ENCODE results near the gene GIGYF2.

The GIGYF2 gene

GRCh38 chr2:232883116-232883721, 186.1 kb downstream of the GIGYF2 start:
- DNase-seq: no peak

GRCh38 chr2:232884001-232884421, 186.9 kb downstream of the GIGYF2 start:
- DNase-seq: no peak

- no peak for DNase-seq
These were observed 187.6 kb downstream of the GIGYF2 start for GRCh38 chr2:232884549-232885263.

GRCh38 chr2:232885264-232885961, 188.3 kb downstream of the GIGYF2 start:
- no peak for DNase-seq

- no peak for DNase-seq
These were observed 189.0 kb downstream of the GIGYF2 start for GRCh38 chr2:232886176-232886575.

GRCh38 chr2:232886632-232887031, 189.5 kb downstream of the GIGYF2 start:
- DNase-seq: no peak

GRCh38 chr2:232887171-232887850, 190.2 kb downstream of the GIGYF2 start:
- no peak for DNase-seq

- no peak for DNase-seq
These were observed 191.1 kb downstream of the GIGYF2 start for GRCh38 chr2:232888099-232888836.

- DNase-seq: no peak
These were observed 191.9 kb downstream of the GIGYF2 start for GRCh38 chr2:232888839-232889529.

- DNase-seq: no peak
These were observed 192.8 kb downstream of the GIGYF2 start for GRCh38 chr2:232889876-232890401.

- DNase-seq: no peak
These were observed 193.4 kb downstream of the GIGYF2 start for GRCh38 chr2:232890536-232890895.

- no peak for DNase-seq
These were observed 193.9 kb downstream of the GIGYF2 start for GRCh38 chr2:232890896-232891601.

- no peak for DNase-seq
These were observed 194.5 kb downstream of the GIGYF2 start for GRCh38 chr2:232891621-232892071.

GRCh38 chr2:232892221-232892620, 195.1 kb downstream of the GIGYF2 start:
- DNase-seq: no peak

- no peak for DNase-seq
These were observed 195.7 kb downstream of the GIGYF2 start for GRCh38 chr2:232892843-232893242.

GRCh38 chr2:232893834-232894233, 196.7 kb downstream of the GIGYF2 start:
- DNase-seq: no peak

GRCh38 chr2:232894251-232894650, 197.1 kb downstream of the GIGYF2 start:
- no peak for DNase-seq

GRCh38 chr2:232894746-232895145, 197.6 kb downstream of the GIGYF2 start:
- DNase-seq: no peak

GRCh38 chr2:232896111-232896510, 199.0 kb downstream of the GIGYF2 start:
- DNase-seq: no peak

GRCh38 chr2:232896720-232897597, 199.8 kb downstream of the GIGYF2 start:
- DNase-seq: no peak
